ENCODE results near the gene RXFP3.
"Not testable (repeated sequence)": the region's sequence is repeated elsewhere in the genome, so short reads cannot be mapped to it uniquely, and the experiment has no call there.

The RXFP3 gene

DNA sequence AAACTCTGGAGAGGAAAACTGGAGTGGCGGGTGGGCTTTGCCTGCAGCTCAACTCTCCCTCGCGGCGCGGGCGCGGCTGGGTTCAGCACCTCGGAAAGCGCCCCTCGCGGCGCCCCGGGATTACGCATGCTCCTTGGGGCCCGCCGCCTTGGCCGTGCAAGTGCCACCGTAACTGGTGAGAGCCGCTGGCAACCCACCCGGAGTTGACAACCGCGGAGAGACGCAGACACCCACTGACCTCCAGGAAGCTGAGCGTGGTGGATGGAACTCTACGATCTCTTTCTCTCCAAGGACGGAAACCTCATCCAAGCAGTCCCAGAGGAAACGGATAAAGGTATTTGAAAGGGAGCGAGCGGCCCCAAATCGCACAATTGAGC is 194 bp upstream of the RXFP3 start:
- DNase-seq: peak in 1 of 2 donors; percentile 32

DNA sequence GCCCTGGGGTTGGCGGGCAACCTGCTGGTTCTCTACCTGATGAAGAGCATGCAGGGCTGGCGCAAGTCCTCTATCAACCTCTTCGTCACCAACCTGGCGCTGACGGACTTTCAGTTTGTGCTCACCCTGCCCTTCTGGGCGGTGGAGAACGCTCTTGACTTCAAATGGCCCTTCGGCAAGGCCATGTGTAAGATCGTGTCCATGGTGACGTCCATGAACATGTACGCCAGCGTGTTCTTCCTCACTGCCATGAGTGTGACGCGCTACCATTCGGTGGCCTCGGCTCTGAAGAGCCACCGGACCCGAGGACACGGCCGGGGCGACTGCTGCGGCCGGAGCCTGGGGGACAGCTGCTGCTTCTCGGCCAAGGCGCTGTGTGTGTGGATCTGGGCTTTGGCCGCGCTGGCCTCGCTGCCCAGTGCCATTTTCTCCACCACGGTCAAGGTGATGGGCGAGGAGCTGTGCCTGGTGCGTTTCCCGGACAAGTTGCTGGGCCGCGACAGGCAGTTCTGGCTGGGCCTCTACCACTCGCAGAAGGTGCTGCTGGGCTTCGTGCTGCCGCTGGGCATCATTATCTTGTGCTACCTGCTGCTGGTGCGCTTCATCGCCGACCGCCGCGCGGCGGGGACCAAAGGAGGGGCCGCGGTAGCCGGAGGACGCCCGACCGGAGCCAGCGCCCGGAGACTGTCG is 976 bp downstream of the RXFP3 start:
- DNase-seq: no peak

DNA sequence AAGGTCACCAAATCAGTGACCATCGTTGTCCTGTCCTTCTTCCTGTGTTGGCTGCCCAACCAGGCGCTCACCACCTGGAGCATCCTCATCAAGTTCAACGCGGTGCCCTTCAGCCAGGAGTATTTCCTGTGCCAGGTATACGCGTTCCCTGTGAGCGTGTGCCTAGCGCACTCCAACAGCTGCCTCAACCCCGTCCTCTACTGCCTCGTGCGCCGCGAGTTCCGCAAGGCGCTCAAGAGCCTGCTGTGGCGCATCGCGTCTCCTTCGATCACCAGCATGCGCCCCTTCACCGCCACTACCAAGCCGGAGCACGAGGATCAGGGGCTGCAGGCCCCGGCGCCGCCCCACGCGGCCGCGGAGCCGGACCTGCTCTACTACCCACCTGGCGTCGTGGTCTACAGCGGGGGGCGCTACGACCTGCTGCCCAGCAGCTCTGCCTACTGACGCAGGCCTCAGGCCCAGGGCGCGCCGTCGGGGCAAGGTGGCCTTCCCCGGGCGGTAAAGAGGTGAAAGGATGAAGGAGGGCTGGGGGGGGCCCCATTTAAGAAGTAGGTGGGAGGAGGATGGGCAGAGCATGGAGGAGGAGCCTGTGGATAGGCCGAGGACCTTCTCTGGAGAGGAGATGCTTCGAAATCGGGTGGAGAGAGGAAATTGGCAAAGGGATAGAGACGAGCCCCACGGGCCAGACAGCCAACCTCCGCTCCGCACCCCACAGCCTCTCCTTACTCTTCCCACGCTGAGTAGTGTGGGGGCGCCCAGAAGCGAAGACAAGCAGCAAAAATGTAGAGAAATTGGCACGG is 1.7 kb downstream of the RXFP3 start:
- DNase-seq: no peak

DNA sequence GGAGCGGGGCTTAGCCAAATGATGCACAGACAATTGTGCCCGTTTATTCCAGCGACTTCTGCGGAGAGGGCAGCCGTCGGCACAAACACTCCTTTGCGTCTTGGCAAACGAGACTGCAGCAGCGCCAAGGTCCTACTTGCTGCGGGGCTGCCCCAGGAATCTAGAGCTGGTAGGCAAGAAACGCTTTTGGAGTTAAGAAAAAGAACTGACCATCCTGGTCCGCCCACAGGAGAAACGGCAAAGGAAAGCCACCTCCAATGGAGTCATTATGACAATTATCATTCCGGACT is 2.3 kb downstream of the RXFP3 start:
- no peak for DNase-seq

DNA sequence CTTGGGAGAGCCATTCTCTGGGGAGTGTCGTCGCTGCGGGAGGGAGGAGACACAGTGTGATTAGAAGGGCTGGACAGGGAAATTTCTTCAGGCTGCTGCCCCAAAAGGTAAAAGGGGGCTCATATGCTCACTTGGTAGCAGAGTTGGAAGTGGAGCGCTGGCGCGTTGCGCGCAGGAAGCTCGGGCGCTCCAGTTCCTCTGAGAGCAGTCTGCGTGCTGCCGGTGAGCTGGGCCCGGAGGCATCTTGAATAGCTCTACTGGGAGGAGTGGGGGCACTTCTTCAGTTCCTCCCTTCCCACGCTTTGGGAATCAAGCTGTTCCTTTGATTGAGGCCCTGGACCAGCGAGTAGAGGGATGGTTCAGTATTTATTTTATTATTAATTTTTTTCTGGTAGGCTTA is 2.7 kb downstream of the RXFP3 start:
- no peak for DNase-seq

DNA sequence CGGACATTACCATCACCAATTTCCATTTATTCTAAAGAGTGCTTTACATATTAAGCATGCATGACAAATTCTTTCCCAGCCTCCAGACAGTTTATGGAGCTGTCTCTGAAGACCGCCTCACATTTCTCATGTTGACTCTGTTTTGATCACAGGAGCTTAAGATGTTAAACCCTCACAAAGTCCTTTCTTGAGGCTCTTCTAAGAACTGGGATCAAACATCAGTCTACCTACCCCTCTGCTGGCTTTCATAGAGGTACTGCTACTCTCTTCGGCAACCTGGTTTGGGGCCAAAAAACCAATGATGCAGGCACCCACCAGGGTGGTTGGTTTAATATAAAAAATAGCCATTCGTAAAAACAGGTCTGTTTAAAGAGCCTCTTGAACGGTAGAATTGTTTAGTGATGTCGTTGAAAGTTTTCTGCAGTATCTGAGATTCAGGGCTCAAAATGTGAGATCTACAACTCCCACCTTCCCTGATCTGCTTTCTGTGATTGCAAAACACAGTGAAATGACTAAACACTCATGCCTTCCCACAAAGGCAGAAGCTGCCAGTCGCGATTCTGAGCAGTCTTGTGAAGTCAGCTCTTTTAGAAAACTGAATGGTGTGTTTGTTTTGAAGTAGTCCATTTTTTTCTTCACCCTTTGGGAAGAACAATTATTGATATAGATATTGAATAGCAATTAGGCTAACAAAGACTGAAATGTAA is 3.5 kb downstream of the RXFP3 start:
- DNase-seq: no peak

DNA sequence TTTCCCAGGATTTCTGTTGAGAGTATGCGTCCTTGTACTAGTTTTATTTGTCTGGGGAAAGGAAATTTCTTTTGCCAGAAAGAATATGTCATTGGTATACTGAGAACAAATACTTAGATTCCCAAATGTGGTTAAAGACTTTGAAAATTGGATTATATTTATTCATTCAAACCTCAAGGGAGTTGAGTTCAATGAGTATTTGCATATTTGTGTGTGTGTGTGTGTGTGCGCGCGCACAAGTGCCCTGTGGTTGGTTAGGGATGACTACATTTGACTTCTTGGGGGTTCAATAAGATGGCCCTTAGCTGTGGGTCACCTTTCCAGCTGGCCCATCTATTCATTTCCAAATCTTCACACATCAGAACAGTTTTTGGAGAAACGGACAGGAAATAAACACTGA is 4.9 kb downstream of the RXFP3 start:
- DNase-seq: no peak

DNA sequence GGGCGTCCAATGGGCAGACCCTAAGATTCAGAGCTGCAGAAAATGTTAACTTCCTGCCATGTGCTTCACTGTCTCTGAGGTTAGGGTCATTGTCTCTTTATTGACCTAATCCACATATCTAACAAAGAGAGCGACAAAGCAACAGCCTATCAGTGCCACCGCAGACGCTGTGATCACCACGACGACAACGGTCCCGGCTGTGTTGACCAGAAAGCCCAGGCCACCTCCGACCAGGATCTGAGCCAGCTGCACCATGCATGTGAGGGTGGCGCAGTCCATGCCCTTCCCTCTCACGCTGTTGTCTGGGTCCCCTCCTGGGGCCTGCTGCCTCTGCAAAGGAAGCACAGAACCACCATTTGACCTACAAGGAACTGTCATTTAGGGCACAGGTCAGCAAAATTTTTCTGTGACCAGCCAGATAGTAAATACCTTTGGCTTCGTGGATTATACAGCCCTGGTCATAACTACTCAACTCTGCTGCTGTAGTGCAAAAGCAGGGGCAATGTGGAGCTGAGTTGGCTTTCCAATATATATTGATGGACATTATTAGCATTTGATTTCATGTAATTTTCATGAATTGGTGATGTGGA is 8.5 kb downstream of the RXFP3 start:
- no peak for DNase-seq

DNA sequence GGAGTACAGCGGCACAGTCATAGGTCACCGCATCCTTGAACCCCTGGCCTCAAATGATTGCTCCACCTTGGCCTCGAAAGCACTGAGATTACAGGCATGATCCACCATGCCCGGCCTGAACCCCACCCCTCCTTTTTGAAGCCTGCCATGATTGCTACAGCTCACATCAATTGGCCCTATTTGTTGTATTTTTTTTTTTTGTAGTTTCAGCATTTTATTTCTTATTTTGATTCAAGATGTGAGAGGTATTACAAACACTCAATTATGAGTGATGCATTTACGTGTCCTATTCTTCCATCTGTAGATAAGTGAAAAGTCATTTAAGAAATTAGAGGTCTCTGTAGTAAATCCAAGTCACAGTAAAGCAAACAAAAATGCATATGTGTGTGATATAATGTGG is 16.0 kb downstream of the RXFP3 start:
- DNase-seq: not testable (repeated sequence)

DNA sequence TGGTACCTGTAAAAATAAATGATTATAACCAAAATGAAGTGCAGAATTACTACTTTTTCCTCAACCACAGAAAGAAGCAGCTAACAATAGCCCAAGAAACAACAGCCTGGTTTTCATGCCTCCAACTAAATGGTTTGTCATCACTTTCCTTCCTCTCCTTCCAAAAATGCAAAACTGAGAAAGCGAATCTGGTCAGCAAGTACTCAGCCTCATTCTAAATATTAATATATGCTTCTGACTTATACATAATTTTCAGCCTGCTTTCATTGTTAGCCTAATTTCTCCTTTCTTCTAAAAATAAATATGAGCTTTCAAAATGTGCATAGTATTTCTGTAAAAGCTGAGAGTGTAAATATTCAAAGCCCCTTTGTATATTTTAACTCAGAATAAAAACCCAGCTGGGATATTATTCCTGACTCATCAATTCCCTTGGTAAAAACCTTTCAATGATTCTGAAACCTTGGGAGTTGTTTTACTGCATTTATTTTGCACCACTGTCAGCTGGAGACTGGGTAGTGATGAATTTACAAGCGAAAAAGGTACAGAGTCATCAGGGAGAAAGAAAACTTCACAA is 21.5 kb downstream of the RXFP3 start:
- no peak for DNase-seq

DNA sequence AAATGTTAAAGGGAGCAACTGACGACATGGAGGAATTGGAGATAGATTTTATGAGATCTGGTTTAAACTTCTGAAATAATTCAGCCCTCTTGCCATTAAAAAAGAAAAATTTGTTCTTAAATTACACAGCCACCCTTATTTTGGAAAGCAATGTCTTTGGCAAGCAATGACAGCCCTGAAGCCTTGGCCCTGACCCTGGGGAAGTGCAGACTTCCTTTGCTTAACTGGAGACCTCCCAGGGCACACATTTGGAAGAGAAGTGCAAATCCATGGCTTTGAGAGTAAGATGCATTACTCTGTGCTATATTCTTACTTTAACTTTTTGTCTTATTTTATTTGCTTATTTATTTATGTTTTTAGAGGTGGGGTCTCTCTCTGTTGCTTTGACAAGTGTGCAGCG is 22.0 kb downstream of the RXFP3 start:
- DNase-seq: no peak

DNA sequence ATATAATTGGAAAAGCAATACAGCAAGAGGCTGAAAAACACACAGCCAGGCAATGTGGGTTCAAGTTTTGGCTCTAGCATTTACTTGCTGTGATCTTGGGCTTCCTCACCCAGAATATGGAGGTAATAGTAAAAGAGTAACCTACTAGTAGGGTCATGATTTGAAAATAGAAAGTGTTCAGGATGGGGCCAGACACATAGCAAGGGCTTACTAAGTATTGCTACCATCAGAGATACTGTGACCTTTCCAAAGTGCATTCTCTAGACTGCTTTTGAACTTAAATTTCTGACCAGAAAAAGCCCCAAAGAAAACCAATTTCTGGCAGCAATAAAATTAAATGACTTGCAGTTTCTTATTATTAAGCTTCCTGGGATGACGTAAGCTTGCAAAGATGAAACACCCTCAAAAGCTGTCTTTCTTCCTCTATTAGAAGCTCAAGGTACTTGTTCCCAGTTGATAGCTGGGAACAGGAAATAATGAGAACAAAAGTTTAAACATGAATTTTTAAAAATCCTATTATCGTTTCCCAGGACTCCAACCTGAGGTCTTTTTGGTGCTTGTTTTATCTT is 28.0 kb downstream of the RXFP3 start:
- no peak for DNase-seq

DNA sequence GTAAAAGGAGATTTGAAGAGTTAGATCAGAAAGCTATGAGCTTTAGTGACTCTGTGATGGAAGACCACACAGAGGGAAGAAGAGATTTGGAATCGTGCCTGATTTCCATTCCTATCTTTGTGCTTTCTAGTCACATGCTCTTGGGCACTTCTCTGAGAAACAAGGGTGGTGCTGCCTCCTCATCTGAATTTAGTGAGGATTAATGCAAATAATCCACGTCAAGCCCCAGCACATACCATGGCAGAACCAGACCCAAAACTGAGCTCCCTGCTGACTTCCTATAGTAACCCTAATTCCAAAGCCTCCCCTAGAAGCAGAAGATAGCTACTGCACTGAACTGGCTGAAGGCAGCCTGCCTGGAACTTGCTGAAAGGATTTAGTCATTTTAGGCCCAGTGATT is 30.6 kb downstream of the RXFP3 start:
- no peak for DNase-seq

DNA sequence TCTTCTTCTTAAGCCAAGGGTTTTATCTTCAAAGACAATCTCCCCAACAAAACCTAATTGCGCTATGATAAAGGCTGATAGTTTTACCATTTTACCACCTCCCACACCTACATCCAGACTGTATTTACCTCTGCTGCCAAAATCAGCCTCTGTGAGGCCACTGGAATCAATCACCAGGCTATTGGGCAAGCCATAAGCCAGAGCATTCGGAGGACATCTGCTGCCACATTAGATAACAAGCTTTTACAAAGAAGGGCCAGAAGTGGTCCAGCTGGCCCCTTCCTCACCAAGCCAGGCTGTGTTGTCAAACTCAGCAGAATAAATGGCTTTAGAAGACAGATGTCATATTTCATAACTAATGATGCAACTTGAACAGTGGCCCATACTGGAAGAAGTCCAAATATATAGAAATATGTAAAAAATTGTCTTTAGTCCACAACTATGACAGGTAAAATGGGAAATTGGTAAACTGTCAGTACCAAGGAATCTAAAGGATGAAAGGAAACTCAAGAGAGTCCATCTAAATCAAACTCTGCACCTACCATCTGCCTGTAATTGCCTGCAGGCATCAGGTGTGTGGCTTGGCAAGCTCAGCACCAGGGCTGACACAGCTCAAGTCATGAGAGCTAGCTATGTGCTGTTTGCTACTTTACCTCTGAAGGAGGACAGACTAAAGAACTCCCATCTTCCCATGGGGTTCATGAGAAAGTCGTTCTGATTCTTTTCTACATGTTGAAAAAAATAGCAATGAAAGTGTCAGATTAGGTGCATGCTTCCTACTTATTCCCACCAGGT is 32.2 kb downstream of the RXFP3 start:
- DNase-seq: no peak

DNA sequence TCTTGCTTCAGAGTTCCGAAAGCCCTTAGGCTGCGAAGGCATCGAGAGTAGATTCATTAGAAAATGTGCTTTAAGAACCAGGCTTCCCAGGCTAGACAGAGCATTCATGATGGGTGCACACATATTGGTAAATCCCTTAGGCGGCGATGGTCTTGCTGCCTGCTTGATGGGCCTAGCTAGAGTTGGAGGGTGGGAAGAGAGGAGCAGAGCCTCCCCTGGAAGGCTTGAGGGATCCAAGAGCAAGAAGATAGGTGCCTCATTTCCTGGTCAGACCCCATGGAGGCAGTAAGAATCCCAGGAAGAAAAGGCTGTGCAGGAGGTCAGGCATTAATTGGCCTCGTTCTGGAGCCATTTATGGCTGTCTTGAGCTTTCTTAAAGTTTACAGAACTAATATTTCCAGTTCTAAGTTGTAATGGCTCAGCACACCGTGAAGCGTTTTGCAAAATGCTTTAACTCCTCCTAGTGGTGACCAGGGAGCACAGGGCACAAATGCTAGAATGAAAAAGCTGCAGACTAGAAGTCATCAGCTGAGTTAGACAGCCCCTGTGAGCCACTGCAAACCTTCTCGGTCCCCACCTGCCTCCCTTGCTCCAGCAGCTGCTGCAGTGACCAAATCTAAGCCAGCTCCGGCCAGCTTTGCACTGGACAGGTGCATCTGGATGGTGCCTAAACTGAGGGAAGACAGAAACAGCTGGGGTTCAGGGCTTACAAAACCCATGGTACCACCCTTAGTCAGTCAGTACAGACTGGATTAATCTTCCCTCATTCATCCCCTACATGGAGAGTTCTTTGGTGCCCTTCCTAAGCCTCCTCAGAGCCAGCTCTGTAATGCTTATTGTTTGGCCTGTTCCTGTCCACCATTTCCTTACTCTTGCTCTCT is 33.6 kb downstream of the RXFP3 start:
- no peak for DNase-seq

DNA sequence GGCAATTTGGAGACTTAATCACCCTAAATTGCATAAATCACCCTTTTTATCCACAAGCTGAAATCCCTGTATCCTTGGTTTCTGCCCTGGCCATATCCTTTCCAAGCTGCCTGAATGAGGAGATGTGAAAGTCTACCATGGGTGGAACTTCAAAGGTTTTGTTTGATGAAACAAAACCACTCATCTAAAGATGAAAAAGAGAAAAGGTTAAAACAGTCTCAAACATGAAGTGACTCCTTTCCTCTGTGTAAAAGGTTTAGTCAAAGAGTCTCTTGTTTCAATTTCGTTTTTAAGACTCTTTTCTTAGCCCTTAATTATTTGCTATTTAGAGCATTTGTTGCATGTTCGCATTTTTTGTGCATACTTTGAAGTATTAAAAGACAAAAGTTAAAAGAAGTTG is 37.1 kb downstream of the RXFP3 start:
- no peak for DNase-seq

DNA sequence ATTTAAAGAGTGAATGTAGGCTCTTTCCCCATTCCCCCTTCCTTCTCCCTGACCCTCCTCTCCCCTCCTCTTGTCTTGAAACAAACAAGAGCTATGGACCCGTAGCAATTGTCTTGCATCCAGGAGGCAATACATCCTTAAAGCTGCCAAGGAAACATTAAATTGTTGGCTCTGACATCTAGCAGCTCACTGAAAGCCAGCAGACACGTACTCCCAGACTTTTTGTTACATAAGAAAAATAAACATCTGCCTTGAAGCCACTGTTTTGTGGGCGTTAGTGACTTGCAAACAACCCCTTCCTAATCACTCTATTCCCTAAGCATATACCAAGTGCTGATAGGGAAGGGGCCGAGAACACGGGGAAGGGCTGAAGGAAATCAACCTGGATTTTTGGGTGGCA is 39.7 kb downstream of the RXFP3 start:
- no peak for DNase-seq

DNA sequence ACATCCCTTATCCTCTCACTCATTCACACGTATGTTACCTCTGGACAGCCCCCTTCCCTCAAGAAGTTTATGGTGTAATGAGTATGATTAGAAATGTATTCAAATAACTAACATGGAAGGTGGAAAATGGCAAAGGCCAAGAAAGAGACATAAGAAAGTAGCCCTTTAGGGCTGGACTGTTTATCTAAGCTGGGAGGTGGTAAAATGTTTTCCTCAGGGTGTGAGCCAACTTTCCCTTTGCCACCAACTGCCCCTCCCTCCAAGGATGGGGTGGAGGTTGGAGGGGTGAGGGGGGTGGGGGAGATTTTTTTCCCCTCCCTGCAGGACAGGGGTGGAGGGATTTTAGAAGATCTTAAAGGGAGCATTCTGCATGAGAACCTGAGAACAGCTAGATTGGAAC is 40.1 kb downstream of the RXFP3 start:
- no peak for DNase-seq

DNA sequence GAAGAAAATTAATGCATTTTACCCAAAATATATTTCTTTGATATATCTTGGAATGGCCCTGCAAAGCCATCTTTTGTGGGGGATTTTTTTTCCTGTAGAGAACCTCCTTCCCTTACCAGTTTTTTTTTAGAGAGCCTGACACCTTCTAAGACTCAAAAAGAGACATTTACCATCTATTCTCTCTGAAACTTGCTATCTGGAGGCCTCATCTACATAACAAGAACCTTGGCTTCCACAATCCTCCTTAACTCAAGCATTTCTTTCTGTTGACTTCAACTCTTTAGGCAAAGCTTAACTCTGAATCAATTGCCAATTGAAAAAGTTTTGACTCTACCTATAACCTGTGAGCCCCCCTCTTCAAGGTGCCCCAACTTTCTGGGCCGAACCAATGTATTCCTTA is 42.1 kb downstream of the RXFP3 start:
- no peak for DNase-seq

DNA sequence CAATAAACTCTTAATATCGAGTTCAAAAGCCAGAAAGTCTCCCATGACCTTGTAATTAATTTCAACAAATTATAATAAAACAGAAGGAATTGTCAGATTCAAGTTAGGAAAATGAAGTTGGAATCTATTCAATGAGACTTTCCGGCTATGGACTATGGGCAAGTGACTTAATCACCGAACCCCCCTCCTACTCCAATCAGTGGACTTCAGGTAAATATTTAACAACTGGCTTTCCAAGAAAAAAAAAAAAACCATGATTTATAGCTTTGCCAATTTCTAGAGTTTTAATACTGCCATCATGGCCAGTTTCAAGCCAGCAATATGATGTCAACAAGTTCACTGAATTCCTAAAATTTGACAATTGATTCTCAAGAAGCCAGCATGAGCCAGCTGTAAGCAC is 43.8 kb downstream of the RXFP3 start:
- DNase-seq: no peak
